GM18873 (cell line): ENCODE data around the gene PPP2R3A.

Experiments used
- ATAC-seq: cut with Tn5 transposase; IDR thresholded peaks from one replicate; pipeline ENCODE4 v1.9.1; 2021; ENCODE audit warnings: mild to moderate bottlenecking, moderate library complexity, moderate number of reproducible peaks; ENCODE audit not compliant: unreplicated experiment, low FRiP score

The PPP2R3A gene

GRCh38 chr3:135970506-135971116 lies 5.1 kb downstream of the PPP2R3A start:
- ATAC-seq = no peak

DNA sequence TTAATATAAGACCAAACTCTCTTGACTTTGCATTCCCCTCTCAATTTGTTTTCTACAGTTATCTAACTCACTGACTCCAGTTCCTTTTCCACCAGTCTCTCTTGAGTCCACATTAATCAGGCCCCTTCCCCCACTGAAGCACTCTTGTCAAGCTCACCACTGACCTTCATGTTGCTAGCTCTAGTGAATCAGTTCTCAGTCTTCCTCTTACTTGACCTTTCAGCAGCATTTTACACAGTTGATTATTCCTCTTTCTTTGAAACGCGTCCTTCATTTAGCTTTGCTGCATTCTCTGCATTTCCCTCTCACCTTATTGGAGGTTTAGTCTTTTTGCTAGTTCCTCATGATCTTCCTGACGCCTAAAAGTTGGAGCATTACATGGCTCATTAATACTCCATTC lies 8.3 kb downstream of the PPP2R3A start:
- no peak for ATAC-seq

GRCh38 chr3:135975053-135975452 lies 9.5 kb downstream of the PPP2R3A start:
- ATAC-seq = no peak

DNA sequence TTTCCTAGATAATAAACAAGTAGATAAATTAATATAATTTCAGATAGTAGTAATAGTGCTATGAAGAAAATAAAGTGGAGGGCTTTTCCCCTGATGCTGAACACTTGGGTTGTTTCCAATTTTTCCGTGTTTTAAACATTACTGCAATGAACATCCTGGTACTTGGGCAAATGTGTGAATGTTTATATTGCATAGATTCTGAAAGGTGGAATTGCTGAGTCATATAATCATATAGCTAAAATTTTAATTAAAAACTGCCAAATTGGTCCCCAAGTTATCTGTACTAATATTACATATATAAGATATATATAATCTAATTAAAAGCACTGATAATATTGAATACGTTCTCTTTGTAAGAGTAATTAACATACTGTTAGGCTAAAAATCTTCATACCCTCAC lies 10.0 kb downstream of the PPP2R3A start:
- ATAC-seq = no peak

DNA sequence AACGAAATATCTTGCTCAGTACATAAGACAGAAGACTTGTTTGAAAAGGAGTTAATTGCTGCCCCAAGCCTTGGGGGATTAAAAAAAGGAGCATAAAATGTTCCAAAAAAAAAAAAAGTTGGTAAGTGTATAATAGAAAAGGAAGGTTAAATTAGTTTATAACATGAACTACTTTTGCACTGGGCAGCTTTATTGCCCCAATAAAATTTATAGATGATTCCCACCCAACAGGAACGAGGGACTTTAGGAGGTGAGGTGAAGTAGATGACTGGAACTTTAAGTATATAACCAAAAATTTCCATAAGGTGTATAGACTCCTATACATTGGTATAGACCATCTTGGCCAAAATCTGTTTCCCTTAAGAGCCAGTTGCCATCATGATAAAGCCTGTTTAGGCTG lies 14.8 kb downstream of the PPP2R3A start:
- no peak for ATAC-seq

DNA sequence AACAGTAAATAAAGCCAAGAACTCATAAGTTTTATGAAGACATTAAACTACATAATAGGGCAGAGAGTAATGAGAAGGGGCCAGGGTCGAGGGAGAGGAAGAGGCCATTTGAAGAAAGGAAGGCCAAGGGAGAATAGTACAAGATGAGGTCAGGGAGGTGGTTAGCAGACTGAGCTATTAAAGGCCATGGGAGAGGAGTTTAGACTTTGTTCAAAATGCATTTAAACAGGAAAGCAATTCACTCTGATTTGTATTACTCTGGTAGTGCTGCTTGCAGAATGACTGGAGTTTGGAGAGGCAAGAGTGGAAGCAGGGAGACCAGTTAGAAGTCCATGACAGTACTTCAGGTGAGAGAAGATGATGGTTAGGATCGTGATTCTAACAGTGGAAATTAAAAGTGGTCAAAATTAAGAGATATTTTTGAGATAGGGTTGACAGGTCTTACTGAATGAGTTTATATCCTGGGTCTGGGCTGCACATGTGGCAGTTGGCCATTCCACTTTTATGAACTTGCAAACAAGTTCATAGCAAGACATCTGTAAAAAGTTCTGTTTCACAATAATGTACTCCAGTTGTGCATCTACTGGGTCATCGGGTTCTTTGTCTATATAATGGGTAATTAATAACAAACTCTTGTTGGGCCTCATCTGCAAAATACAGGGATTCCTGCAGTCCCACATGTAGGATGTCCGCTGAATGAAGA lies 16.3 kb downstream of the PPP2R3A start:
- ATAC-seq = no peak

GRCh38 chr3:135982404-135982761 lies 16.9 kb downstream of the PPP2R3A start:
- ATAC-seq = no peak

DNA sequence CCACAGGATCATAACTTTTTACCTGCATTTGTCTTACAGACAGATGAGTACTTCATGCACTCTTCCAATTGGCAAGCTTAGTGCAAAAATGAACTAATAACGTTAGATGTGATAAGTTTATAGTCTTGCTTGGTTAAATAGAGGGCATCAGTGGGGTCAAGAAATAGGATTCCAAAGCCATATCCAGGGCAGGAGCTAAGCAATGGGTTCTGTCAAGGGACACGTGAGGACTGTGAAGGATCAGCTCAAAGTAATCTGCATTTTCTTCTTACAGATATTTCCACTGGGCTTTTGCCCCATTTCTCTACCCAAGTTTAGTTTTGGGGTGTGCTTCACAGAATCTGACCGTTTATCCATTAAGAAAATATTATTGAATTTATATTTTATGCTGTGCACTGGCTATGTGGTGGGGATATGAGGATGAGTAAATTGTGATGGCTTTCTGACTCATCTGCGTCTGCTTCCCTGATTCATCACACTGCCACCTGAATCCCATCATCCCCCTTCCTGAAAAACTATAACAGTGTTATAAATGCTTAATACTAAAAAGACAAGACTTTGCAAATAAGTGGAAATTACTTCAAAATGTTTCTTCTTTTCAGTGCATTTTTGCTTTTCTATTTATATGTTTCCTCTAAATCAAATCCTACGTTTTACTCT lies 17.5 kb downstream of the PPP2R3A start:
- ATAC-seq = no peak

GRCh38 chr3:135987661-135988060 lies 22.1 kb downstream of the PPP2R3A start:
- ATAC-seq = no peak

DNA sequence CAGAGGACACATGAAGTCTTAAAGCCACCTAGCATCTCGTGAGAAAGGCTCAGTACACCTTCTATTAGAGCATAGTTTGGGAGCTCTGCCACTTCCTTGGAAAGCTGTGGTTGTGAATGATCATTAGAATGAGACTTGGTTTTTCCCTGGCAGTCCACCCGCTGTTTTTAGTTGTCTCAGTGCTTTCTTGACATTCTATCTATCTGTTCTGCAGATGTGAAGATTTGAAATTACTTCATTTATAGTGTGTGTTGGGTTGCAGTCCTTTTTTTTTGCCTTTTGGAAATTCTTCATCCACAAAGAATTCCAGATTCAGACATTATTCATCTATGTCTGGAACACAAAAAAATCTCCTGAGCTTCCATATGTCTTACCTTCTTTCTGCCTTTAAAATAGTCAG lies 23.7 kb downstream of the PPP2R3A start:
- no peak for ATAC-seq

DNA sequence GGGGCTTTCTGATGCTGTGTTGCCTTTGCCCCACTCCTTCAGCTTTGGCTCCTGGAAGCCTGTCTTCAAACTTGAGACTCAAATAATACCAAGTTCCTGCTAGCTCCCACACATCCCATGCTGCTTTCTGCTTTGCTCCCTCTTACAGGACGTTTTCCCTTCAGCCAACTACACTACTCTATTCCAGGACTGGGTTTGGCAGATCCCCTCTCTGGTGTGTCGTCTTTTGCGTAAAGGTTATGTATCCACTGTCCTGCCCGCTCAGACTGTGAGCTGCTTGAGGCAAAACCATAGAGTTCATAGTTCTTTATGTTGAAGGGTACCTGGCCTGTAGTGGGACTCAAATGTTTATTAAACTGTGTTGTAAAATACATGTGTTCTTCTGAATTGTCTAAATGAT lies 25.4 kb downstream of the PPP2R3A start:
- no peak for ATAC-seq

GRCh38 chr3:135991621-135992020 lies 26.1 kb downstream of the PPP2R3A start:
- ATAC-seq = no peak

- no peak for ATAC-seq
Observed at GRCh38 chr3:135992072-135992471, 26.5 kb downstream of the PPP2R3A start.

GRCh38 chr3:135994708-135995337 lies 29.3 kb downstream of the PPP2R3A start:
- no peak for ATAC-seq

DNA sequence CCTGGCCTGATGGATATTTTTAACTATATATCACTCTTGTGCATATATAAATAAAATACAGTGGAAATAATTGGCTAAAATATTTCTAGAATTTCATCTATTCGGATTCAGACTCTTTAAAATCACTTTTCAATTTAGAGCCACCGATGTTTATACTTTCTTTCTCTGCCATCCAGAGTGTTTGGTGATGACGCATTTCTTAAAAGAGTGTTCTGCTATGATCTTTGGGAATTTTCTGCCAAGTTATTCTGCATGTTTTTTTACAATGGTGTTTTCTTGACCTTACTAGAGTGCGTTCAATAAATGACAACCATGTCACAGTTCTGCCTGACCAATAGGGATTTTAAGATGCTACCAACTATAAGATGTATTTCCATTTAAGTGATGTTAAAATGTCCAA lies 30.2 kb downstream of the PPP2R3A start:
- no peak for ATAC-seq

DNA sequence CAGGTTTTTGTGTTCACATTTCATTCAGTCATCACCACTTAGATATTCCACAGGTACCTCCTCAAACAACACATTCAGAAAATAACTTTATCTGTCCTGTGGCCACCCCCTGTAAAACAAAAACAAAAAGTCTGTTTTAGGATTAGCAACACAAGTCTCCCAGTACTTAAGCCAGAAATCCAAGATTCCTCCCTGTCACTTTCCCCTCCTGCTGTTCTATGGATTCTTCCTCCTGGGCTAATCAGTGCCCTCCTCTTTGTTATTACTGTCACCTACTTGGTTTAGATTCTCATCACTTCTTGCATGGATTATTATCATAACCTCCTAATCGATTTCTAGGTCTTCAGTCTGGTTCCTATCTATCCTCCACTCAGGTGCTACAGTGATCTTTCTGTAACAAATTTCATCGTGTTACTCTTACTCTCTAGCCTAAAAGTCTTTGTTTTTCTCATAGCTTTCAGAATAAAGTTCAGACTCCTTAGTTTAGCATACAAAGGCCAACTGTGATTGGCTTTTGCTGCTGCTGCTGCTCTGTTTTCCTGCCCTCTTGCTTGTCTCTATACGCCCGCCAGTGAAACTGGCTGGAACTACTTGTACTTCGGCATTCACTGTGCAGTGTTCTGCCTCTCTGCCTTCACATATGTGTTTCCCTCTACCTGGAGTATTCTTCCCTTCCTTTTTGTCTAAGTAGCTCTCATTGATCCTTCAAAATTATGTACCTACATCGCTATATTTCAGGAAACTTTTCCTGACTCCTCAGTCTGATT lies 32.2 kb downstream of the PPP2R3A start:
- no peak for ATAC-seq

GRCh38 chr3:136008221-136008620 lies 42.7 kb downstream of the PPP2R3A start:
- ATAC-seq = no peak

DNA sequence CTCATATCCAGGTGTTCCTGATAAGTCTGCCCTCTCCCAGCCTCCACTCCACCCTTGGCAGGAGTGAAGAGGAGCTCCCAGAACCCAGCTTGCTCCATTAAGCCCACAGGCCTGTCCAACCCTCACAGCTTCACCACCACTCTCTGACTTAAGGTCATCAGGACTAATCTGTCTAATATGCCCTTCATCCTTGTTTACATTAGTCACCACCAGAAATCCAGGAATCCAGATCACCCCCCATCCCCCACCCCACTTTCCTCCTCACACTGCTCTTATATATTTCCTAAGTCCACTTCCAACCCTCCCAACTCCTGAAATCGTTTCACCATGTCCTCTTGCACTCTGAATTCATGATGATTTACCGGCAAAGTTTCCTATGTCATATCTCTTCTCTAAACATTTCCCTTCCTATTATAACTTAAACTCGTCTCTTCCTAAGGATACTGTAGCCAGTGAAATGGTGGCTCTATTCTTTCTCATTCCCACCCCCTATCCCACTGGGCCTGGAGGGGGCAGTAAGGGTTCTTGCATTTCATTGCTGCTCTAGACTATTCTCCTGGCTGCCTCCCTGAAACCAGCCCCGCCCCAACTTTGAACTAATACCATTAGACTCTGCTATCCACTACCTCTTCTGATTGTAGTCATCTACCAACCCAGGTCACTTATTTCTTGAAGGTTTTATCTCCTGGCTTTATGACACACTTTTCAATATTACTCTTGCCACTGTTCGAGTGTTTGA lies 43.4 kb downstream of the PPP2R3A start:
- ATAC-seq = no peak

DNA sequence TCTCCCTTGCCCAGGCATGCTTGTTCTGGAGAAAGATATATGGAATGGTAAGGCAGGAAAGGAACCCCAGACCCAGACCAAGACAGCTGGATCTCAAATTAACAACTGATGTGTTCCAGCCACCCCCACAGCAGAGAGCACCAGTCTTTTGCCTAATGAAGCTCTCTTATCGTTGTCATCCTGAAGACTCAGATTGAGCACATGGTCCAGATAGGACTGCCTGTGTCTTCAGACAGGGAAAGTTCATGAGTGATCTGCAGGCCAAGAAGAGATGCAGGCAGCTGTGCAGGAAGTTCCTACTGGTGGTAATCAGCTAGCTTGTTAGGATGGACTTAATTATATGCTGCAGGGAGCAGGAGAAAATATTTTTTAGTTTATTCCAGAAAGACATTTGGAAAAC lies 53.3 kb downstream of the PPP2R3A start:
- no peak for ATAC-seq

DNA sequence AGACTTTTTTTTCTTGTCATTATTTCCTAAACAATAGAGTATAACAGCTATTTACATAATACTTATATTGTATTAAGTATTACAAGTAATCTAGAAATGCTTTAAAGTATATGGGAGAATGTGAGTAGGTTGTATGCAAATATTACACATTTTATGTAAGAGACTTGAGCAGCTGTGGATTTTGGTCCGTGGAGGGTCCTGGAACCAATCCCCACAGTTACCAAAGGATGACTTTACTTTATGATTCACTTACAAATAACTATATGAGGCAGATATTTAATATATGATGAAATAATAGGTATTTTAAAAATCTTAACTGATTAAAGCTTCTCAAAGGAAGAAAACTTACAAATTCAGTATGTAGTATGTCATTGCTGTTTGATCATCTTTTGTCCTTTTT lies 56.3 kb downstream of the PPP2R3A start:
- ATAC-seq = no peak
